ENCODE results near the gene BNC2. TPM values are rescaled to one million over a fixed set of nuclear protein-coding genes. Genes with fewer than 3 reads are reported as not detected.

Gene BNC2
- total and polyA plus RNA-seq, 2 of the 4 experiments (the other 2 are of a cell fraction): 15.5 to 45.2 TPM

- in situ Hi-C loops (cut with MboI; ENCODE audit: low sequenced_read_pairs) (no loop called here), intact Hi-C loops (cut with micrococcal nuclease) (no loop called here), dilution Hi-C loops (cut with HindIII; ENCODE audit: low sequenced_read_pairs, unreplicated experiment) (no loop called here)
- Histone ChIP-seq H3K27me3 (ENCODE audit: control insufficient read depth, insufficient read depth, low read length) (no peaks in the 10 kb centered on the region), H3K4me2 (ENCODE audit: low read depth, low read length) (no peak overlapping the region), H4K20me1 (ENCODE audit: insufficient read depth, low read length) (peaks cover 3% of the 10 kb centered on the region), H3K36me3 (ENCODE audit: control insufficient read depth, insufficient read depth, low read length) (no peaks in the 10 kb centered on the region), H2BK120ac (ENCODE audit: low read depth, low read length) (no peak overlapping the region), H2BK15ac (ENCODE audit: low read depth, low read length) (no peak overlapping the region), H3K79me1 (ENCODE audit: low read depth in 1 of 2, low read length in 2 of 2) (peaks cover 9 to 26% of the 10 kb centered on the region in 2 experiments), H3K27ac (ENCODE audit: insufficient read depth, low read length) (no peak overlapping the region), H3K14ac (replicated peaks; ENCODE audit: low read depth, low read length) (no peak overlapping the region), H3K4ac (ENCODE audit: low read depth, low read length) (no peak overlapping the region), H2AFZ (replicated peaks; ENCODE audit: low read length, poor library complexity) (no peak overlapping the region), H2BK20ac (ENCODE audit: low read depth, low read length) (no peak overlapping the region), H3K56ac (ENCODE audit: extremely low read depth, insufficient read depth, low read length) (no peak overlapping the region), H3K18ac (ENCODE audit: low read depth, low read length) (no peak overlapping the region), H2AK9ac (replicated peaks; ENCODE audit: low read depth, low read length, poor library complexity) (no peak overlapping the region), H4K5ac (ENCODE audit: low read depth, low read length) (no peak overlapping the region), H4K8ac (ENCODE audit: low read depth in 2 of 2, low read length in 2 of 2) (no peak overlapping the region), H2BK5ac (ENCODE audit: low read depth, low read length, poor library complexity, severe bottlenecking) (no peak overlapping the region), H4K91ac (ENCODE audit: insufficient read depth, low read depth, low read length) (no peak overlapping the region), H3K23ac (ENCODE audit: low read depth, low read length) (no peak overlapping the region), H3K9me1 (ENCODE audit: insufficient read depth, low read length) (peaks cover 5% of the 10 kb centered on the region; the same call in 1 of the 2 replicates), H3K9ac (ENCODE audit: low read depth, low read length) (no peak overlapping the region), H3K4me3 (ENCODE audit: insufficient read depth, low read depth, low read length) (no peak overlapping the region), H3K9me3 (ENCODE audit: control insufficient read depth, insufficient read depth, low read length) (no peaks in the 10 kb centered on the region), H2AK5ac (ENCODE audit: low read depth, low read length) (no peak overlapping the region), H3K4me1 (ENCODE audit: control insufficient read depth, insufficient read depth, low read length) (peaks cover 5% of the 10 kb centered on the region)
- ChIA-PET POLR2A (ENCODE audit: unreplicated experiment) (no interaction called here), CTCF (no interaction called here)
- ATAC-seq (ENCODE audit: low read depth): no peak
- no peak for TF ChIP-seq RFX5 (IDR thresholded peaks at IDR 0.05; ENCODE audit: low read depth, low read length)
- TF ChIP-seq CEBPB (IDR thresholded peaks at IDR 0.05; ENCODE audit: low read depth, low read length): no peak
- no peak for TF ChIP-seq ELK1 (IDR thresholded peaks at IDR 0.05; ENCODE audit: borderline replicate concordance, low read depth, low read length)
- no peak for DNase-seq
- BruUV-seq (replicated peaks): no TSS peak
- no CpG with 5 or more reads among the region's 2 CpGs for WGBS, 2 experiments (ENCODE audit: extremely low coverage in 2 of 2, insufficient read length in 1 of 2)
Measured at GRCh38 chr9:16446636-16447035, 423.8 kb downstream of the BNC2 start.
